Heart left ventricle (tissue), 13 donors: ENCODE measurements around the gene DTD2.

ENCODE experiments used
- POLR2A ChIP-seq, 2 donors: fragments of 450-650 bp; IDR thresholded peaks; one replicate each; pipeline ENCODE4 v1.6.1; 2017; ENCODE audit warnings: antibody characterized with exemption in 2 of 2, mild to moderate bottlenecking in 2 of 2, moderate library complexity in 2 of 2
- TF ChIP-seq, protein P1 (sequence below), 12 donors: fragments of 200-600 bp; sonication (generic) in 4 of 12; IDR thresholded peaks; one replicate each; pipeline versions ENCODE4 v1.5.0 to v1.8.0; 2018 to 2022; ENCODE audit warnings: antibody characterized with exemption in 12 of 12, mild to moderate bottlenecking in 5 of 12
- donor health status: ischemic (EF 13 %, LVEDD 7.1; RV severe dilation, severe dysfunction).
- donor health status: DM: no; HTN: yes; CAD: no.
- donor health status: DM: no; HTN: no; CAD: no.
- donor health status: ischemic (EF 25% LVEDD 6.9; RV normal size, moderate dysfunction).
- donor health status: ischemic (EF 25% LVEDD 5.7; RV mildly dilated, moderate dysfunction).
- donor health status: ischemic (EF 35%, LVEDD 5.7; RV mildly dilated, moderate dysfunction).
- donor health status: nonischemic (EF 11% LVEDD 7.7; RV severe dilation, severe dysfunction).
- donor health status: DM: yes; HTN: yes; CAD: no.
- donor health status: PGD.
- donor health status: ischemic (EF 29% LVEDD 5.4; RV normal size, mild dysfunction).
- donor health status: nonischemic (EF 23%, LVEDD 6.1; RV moderate dilation, normal function).

GRCh38 chr14:31419967-31420318, 37.4 kb downstream of the DTD2 start:
- TF ChIP-seq, protein P1, sequence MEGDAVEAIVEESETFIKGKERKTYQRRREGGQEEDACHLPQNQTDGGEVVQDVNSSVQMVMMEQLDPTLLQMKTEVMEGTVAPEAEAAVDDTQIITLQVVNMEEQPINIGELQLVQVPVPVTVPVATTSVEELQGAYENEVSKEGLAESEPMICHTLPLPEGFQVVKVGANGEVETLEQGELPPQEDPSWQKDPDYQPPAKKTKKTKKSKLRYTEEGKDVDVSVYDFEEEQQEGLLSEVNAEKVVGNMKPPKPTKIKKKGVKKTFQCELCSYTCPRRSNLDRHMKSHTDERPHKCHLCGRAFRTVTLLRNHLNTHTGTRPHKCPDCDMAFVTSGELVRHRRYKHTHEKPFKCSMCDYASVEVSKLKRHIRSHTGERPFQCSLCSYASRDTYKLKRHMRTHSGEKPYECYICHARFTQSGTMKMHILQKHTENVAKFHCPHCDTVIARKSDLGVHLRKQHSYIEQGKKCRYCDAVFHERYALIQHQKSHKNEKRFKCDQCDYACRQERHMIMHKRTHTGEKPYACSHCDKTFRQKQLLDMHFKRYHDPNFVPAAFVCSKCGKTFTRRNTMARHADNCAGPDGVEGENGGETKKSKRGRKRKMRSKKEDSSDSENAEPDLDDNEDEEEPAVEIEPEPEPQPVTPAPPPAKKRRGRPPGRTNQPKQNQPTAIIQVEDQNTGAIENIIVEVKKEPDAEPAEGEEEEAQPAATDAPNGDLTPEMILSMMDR (IDR thresholded peaks at IDR 0.05): no peak
- TF ChIP-seq POLR2A (IDR thresholded peaks at IDR 0.05): no peak
